T-helper 1 cell treated with Interleukin-12 subunit alpha and Interleukin-12 subunit beta and Interleukin-4 antibody, amounts not matched to agents 30 μg/mL and 1 μg/mL, for 36 hours (primary cell): ENCODE measurements around the gene MEN1.
A peak's percentile ranks its signal among the peaks of the same experiment; 100 is the strongest.

Experiments used
- H3K27ac Mint-ChIP-seq: one replicate; pipeline ENCODE4 v1.8.0; 2021; ENCODE audit warnings: mild to moderate bottlenecking, mixed read lengths
- H3K27me3 Mint-ChIP-seq: one replicate; pipeline ENCODE4 v1.8.0; 2021; ENCODE audit warnings: low read depth, mixed read lengths
- H3K36me3 Mint-ChIP-seq: one replicate; pipeline ENCODE4 v1.8.0; 2021; ENCODE audit warnings: low read depth, mixed read lengths
- H3K4me1 Mint-ChIP-seq: one replicate; pipeline ENCODE4 v1.8.0; 2021; ENCODE audit warnings: low read depth, mixed read lengths
- H3K4me3 Mint-ChIP-seq: one replicate; pipeline ENCODE4 v1.8.0; 2021; ENCODE audit warnings: mild to moderate bottlenecking, moderate library complexity, mixed read lengths
- H3K9me3 Mint-ChIP-seq: one replicate; pipeline ENCODE4 v1.8.0; 2021; ENCODE audit warnings: mixed read lengths

Gene MEN1

GRCh38 chr11:64810271-64810890, at the start of gene MEN1:
Gene MEN1, minus strand, starts transcription at chr11:64810551. Its CDS starts 442 bp downstream, at chr11:64810109.
- Mint-ChIP-seq H3K9me3 (no peaks in the 10 kb centered on the region), H3K4me1 (peaks cover 16% of the 10 kb centered on the region), H3K36me3 (peaks cover 6% of the 10 kb centered on the region), H3K4me3 (peak within 1 kb of the TSS; percentile 97), H3K27ac (peak within 1 kb of the TSS; percentile 81), H3K27me3 (peaks cover 4% of the 10 kb centered on the region)

- H3K27me3 Mint-ChIP-seq = no peaks in the 10 kb centered on the region
- H3K9me3 Mint-ChIP-seq = no peaks in the 10 kb centered on the region
- peaks cover 77% of the 10 kb centered on the region for H3K4me1 Mint-ChIP-seq
- H3K27ac Mint-ChIP-seq = peak overlapping the region; percentile 88
- peaks cover 29% of the 10 kb centered on the region for H3K36me3 Mint-ChIP-seq
- H3K4me3 Mint-ChIP-seq = peak overlapping the region; percentile 76
These were observed 49.4 kb upstream of the MEN1 start for GRCh38 chr11:64859542-64860414.

GRCh38 chr11:64858467-64859263, 48.3 kb upstream of the MEN1 start:
- H3K27me3 Mint-ChIP-seq = no peaks in the 10 kb centered on the region
- H3K4me3 Mint-ChIP-seq = peak overlapping the region; percentile 76
- H3K9me3 Mint-ChIP-seq = no peaks in the 10 kb centered on the region
- H3K4me1 Mint-ChIP-seq = peaks cover 74% of the 10 kb centered on the region
- peaks cover 36% of the 10 kb centered on the region for H3K36me3 Mint-ChIP-seq
- peak overlapping the region; percentile 88 for H3K27ac Mint-ChIP-seq

- Mint-ChIP-seq H3K27me3 (no peaks in the 10 kb centered on the region), H3K27ac (peak overlapping the region; percentile 59), H3K36me3 (peaks cover 39% of the 10 kb centered on the region)
These were observed 47.1 kb upstream of the MEN1 start for GRCh38 chr11:64857485-64857884.

GRCh38 chr11:64856382-64857227, 46.3 kb upstream of the MEN1 start:
- Mint-ChIP-seq H3K27ac (peak overlapping the region; percentile 74), H3K9me3 (no peaks in the 10 kb centered on the region), H3K4me3 (peak overlapping the region; percentile 37), H3K4me1 (peaks cover 77% of the 10 kb centered on the region), H3K27me3 (no peaks in the 10 kb centered on the region), H3K36me3 (peaks cover 37% of the 10 kb centered on the region)

More at GRCh38 chr11:64857485-64857884, 47.1 kb upstream of the MEN1 start:
- Mint-ChIP-seq H3K4me1 (peaks cover 74% of the 10 kb centered on the region), H3K4me3 (peak overlapping the region; percentile 28), H3K9me3 (no peaks in the 10 kb centered on the region)

GRCh38 chr11:64855596-64856304, 45.4 kb upstream of the MEN1 start:
- H3K4me3 Mint-ChIP-seq = peak overlapping the region; percentile 54
- H3K36me3 Mint-ChIP-seq = peaks cover 38% of the 10 kb centered on the region

GRCh38 chr11:64854534-64855502, 44.5 kb upstream of the MEN1 start:
- Mint-ChIP-seq H3K9me3 (no peaks in the 10 kb centered on the region), H3K4me3 (peak overlapping the region; percentile 54), H3K27ac (peak overlapping the region; percentile 74), H3K27me3 (no peaks in the 10 kb centered on the region), H3K36me3 (peaks cover 35% of the 10 kb centered on the region), H3K4me1 (peaks cover 74% of the 10 kb centered on the region)

More at GRCh38 chr11:64855596-64856304, 45.4 kb upstream of the MEN1 start:
- Mint-ChIP-seq H3K4me1 (peaks cover 79% of the 10 kb centered on the region), H3K9me3 (no peaks in the 10 kb centered on the region), H3K27me3 (no peaks in the 10 kb centered on the region), H3K27ac (peak overlapping the region; percentile 74)

GRCh38 chr11:64854157-64854533, 43.8 kb upstream of the MEN1 start:
- peaks cover 71% of the 10 kb centered on the region for H3K4me1 Mint-ChIP-seq
- no peaks in the 10 kb centered on the region for H3K9me3 Mint-ChIP-seq
- peak overlapping the region; percentile 77 for H3K27ac Mint-ChIP-seq
- no peaks in the 10 kb centered on the region for H3K27me3 Mint-ChIP-seq
- H3K4me3 Mint-ChIP-seq = no peak overlapping the region
- peaks cover 31% of the 10 kb centered on the region for H3K36me3 Mint-ChIP-seq

GRCh38 chr11:64853709-64854108, 43.4 kb upstream of the MEN1 start:
- H3K27ac Mint-ChIP-seq = peak overlapping the region; percentile 77

GRCh38 chr11:64852804-64853509, 42.6 kb upstream of the MEN1 start:
- Mint-ChIP-seq H3K4me3 (peak overlapping the region; percentile 37), H3K36me3 (peaks cover 26% of the 10 kb centered on the region)

More at GRCh38 chr11:64853709-64854108, 43.4 kb upstream of the MEN1 start:
- Mint-ChIP-seq H3K36me3 (peaks cover 29% of the 10 kb centered on the region), H3K9me3 (no peaks in the 10 kb centered on the region), H3K27me3 (no peaks in the 10 kb centered on the region), H3K4me3 (peak overlapping the region; percentile 7), H3K4me1 (peaks cover 68% of the 10 kb centered on the region)

GRCh38 chr11:64851831-64852351, 41.5 kb upstream of the MEN1 start:
- Mint-ChIP-seq H3K4me1 (peaks cover 71% of the 10 kb centered on the region), H3K27ac (peak overlapping the region; percentile 89), H3K9me3 (no peaks in the 10 kb centered on the region), H3K4me3 (peak overlapping the region; percentile 62), H3K36me3 (peaks cover 25% of the 10 kb centered on the region), H3K27me3 (no peaks in the 10 kb centered on the region)

More at GRCh38 chr11:64852804-64853509, 42.6 kb upstream of the MEN1 start:
- Mint-ChIP-seq H3K4me1 (peaks cover 71% of the 10 kb centered on the region), H3K9me3 (no peaks in the 10 kb centered on the region), H3K27me3 (no peaks in the 10 kb centered on the region), H3K27ac (peak overlapping the region; percentile 89)
